Right renal cortex interstitium (tissue), 3 donors: ENCODE data around the gene GHSR. TPM values are rescaled to one million over a fixed set of nuclear protein-coding genes. Genes with fewer than 3 reads are reported as not detected.

Source experiments
- DNase-seq, 3 donors: peaks; one replicate each; pipeline ENCODE4 v3.0.0-alpha.2; 2013; ENCODE audit warnings: low read depth in 3 of 3, low spot score in 2 of 3
- polyA plus RNA-seq, 3 donors: library from polyadenylated mRNA; unstranded; fragments of 120-200 nt; gene quantifications; one replicate each; pipeline ENCODE4 v1.2.1, GENCODE V29; 2013; ENCODE audit not compliant: insufficient read length in 3 of 3

The GHSR gene
- polyA plus RNA-seq, 3 donors: not detected

- no peak for DNase-seq
Measured at GRCh38 chr3:172441581-172441980, 6.7 kb downstream of the GHSR start.

DNA sequence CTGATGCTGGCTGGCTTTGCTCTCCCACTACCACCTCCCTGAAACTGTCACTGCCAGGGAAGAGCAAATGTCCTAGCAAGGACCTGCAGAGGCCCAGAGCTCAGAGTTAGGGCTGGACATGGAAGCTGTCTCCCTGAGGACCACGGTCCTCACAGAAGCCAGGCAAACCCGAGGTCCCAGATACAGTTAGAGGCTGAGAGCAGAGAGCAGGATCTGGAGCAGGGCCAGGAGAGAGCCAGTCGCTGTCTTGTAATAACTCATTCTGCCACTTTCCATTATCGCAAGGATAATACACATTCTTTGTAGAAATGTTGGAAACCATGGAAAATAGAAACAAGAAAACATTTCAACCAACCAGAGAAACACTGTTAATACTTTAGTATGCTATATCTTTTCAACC, 10.1 kb downstream of the GHSR start:
- no peak for DNase-seq

DNA sequence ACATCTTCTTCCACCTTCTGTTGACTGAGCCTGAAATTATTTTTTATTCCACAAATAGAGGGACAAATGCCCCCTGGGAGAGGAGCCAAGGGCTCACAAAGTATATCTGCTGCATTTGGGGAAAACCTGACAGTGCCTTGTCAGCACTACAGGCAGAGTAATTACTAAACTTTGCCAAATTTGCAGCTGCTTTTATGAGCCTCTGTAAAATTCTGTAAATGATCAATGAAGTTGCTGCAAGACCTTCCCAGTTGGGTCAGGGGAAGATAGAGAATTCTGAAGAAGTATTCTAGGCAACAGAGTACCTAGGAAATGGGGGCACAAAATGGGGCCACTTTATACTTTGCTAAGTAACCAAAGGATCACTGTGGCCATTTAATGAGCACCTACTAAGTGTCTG, 10.5 kb downstream of the GHSR start:
- no peak for DNase-seq

DNA sequence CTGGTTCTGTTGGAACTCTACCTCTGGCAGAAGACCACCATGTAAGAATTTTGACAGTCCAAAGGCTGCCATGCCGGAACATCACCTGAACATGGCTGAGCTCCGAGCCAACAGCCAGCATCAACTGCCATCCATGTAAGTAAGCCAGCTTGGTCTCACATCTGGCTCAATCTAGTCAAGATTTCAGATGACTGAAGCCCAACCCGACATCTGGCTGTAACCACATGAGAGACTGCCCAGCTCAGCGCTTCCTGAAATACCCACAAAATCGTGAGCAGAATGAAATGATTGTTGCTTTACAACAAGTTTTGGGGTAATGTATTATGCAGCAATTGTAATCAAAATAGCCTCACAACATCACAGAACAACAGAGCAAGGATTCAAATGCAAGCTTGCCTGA, 32.9 kb downstream of the GHSR start:
- DNase-seq: no peak

- DNase-seq: no peak
Measured at GRCh38 chr3:172411478-172411947, 36.7 kb downstream of the GHSR start.

GRCh38 chr3:172410702-172411477, 37.4 kb downstream of the GHSR start:
- DNase-seq: no peak

DNA sequence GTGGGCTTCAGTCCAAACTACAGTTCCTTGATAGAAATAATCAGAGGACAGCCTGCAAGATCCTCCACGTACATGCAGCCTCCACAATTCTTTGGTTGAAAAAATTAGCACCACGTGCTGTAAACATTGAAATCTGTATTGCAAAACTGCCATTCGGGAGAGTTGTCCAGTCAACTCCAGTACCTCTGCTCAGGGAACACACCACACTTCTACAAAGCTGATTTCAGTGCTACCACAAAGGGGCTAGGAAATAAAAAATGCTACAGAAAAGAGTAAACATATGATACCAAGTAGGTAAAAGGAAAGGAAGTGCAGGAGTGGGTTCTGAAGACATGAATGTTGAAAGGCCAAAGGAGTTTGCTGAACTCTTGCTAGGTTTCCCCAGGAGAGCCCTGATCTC, 40.4 kb downstream of the GHSR start:
- DNase-seq: no peak

DNA sequence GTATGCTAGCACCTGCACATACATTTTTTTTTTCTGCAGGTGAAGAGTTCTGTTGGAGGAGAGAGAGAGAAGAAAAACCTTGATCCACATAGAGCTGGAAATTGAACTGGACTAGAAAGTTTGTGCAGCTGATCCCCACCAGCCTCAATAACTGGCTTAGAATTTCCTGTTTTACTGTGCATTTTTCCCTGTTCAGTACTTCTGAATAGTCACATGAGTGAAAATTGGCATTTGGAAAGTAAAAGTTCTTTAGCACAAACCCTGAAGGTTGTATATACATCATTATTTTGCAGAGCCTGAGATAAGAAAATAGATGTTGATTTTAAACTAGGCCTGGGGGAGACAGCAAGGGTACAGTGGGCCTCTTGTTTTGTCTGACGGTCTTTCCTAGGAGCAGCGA, 42.3 kb downstream of the GHSR start:
- DNase-seq: no peak

DNA sequence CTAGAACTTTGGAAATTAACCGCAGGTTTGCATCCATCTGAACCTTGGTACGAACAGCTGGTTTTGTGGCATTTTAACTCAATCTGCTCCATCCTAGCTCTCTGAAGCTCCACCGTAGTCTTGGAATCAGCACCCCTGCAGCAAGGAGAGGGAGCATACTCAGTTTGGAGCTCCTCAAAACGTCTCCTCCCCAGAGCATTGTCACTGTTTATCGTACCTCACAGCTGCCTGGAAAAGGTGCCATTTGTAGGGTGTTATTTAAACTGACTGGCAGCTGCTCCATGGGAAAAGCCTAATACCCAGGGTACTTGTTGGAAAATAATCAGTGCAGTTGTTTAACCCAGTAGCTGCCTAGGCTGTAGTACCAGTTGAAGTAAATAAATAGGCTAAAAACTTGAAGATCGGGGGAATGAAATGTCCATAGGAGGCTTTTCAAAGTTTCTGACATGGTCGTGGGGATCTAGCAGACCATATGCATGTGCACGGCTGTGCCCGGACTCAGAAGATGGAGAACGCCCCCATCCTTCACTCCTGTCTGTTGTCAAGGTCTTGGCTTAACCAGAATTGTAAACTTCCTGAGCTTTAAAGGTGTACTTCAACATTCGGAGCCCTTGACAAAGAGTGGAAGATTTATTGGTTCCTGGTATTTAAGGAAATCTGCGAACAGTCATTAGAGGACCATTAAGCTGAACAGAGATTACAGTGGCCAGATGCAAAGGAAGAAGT, 43.9 kb downstream of the GHSR start:
- no peak for DNase-seq

DNA sequence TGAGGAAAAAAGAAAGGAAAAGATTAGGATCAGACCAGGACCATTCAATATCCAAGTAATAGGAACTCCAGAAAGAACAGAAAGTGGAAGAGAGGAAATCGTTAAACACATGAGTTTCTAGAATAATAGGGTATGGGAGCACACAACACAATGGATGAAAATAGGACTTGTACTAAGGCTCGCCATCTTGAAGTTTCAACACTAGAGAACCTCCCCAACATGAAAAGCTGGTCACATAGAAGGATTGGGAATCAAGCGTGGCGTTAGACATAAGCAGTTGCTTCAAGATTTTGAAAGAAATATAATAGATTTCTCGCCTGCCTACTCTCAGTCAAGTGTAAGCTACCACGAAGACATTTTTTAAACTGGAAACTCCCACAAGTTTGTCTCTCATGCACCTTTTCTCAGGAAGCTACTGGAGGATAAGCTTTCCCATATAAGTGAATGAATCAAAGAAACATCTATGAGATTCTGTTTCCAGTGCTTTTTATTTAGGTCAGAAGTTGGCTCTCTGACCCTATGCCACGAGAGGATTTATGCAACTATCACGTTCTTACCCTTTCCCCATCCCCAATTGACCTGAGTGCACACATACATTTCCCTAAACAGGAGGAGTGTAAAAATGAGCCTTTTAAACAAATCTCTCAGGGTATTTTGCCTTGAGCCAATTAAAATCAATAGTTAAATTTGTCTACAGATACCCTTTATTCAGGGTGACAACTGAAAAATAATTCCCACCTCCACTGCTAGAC, 45.2 kb downstream of the GHSR start:
- no peak for DNase-seq

DNA sequence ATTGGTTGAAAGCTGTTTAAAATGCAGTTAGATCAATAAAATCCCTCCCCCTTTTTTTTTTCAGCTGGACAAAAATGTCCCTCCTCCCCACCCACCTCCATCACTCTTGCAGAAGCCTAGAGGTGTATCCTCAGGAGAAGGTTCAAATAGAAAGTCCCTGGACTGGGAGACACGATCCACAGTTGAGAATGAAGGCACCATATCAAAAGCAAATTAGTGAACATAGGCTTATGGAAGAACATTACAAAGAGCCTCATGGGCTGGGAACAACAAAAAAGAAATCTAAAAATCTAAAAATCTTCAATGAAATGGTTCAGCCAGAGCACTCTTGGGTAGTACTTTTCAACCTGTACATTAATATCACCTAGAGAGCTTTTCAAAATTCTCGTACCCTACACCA, 46.2 kb downstream of the GHSR start:
- DNase-seq: no peak

GRCh38 chr3:172398484-172398883, 49.8 kb downstream of the GHSR start:
- no peak for DNase-seq

DNA sequence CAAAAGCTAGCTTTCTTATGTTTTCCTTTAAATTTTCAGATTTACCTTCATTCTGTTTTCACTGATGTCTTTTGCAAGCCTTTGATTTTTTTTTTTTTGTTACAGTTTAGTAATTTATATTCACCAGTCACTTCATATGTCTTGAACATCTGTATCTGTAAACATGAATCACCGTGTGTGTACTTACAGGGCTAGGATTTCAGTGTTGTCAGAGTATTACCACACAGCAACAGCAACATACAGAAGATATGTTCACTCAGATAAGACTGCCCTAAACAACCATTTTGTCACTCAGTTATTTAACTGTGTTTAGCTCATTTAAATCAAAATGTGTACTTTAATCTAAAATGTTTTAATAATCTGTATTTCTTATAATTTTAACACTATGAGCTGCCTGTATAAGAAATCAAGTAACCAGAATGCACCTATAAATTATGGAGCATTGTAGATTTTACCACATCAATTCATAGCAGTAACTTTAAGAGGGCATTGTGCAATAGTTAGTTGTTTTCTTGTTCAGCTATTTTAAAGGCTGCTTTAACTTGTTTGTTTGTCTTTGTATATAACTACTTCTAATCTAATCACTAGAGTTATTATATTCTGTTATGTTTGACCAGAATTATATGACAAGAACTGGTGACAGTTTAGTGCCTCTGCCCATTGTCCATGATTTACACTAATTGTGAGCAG, 50.4 kb downstream of the GHSR start:
- no peak for DNase-seq

DNA sequence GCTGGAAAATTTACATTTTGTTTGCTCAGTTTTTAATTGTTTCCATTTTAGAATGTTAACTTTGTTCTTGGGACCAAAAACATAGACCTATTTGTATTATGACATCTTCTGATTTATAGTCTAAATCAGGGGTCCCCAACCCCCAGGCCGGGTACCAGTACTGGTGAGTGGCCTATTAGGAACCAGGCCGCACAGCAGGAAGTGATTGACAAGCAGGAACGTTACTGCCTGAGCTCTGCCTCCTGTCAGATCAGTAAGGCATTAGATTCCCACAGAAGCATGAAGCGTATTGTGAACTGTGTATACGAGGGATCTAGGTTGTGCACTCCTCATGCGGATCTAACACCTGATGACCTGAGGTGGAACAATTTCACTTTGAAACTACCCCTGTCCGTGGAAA, 51.9 kb downstream of the GHSR start:
- DNase-seq: no peak

DNA sequence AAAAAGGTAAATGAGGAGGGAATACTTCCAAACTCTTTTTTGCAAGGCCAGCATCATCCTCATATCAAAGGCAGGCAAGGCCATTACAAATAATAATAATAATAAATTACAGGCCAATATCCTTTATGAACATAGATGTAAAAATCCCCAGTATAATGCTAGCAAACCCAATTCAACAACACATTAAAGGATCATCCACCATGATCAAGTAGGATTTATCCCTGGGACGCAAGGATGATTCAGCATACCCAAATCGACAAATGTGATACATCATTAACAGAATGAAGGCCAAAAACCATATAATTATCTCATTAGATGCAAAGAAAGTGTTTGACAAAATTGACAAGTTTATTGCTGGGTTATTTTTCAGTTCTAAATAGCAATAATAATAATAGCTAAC, 53.6 kb downstream of the GHSR start:
- DNase-seq: no peak

Other genes with a start within 250 kb of the GHSR start
- 10 to 100 TPM; 44.3 to 70.4 (median 55.0) TPM for gene TNFSF10, start 75.0 kb upstream of the GHSR start, polyA plus RNA-seq